NCI-H1694 treated with DMSO at 0.1 percent for 48 hours (cell line): ENCODE results near the gene PRR36.
"Not testable (repeated sequence)": the region's sequence is repeated elsewhere in the genome, so short reads cannot be mapped to it uniquely, and the experiment has no call there.

Experiments
- DNase-seq: peaks from one replicate; lab custom pipeline; 2025; lab: John Stamatoyannopoulos, UW

PRR36 gene

DNA sequence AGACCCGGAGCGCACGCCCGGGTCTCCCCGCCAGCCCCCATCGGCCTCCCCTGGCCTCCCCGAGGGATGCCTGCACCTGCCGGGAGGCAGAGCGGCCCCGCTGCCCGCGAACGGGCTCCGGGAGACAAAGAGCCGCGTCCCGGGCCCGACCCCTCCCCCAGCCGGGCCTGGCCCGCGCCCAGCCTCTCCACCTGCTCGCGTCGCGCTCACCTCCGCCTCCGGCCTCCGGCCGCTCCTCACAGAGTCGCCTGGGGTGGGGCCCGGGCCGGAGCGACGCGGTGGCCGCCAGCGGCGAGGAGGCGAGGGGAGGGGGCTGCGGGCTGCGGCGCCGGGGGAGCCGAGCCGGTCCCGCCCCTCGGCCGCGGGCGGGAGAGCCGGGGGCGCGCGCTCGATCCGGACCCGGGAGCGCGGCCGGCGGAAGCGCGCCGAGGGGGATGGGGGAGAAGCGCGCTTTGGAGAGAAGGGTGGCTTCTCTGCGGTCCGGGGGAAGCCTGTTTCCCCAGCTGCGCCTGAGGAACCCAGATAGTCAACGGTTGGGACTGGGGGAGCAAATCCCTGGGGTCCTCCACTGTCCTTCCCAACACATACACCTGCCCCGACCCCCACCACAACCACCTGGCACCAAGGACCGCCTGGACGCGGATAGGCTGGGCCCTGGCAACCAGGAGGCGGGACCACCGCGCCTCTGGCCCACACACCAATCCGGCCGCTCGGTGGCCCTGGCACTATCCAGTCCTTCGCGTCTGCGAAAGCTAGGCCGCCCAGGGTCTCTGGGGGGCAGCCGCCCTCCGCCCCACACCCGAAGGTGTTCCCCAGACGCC, at the start of gene PRR36:
PRR36 (minus strand) TSS at position 315 of the 821 bp plus-strand sequence. CDS start 701 bp downstream, outside the sequence.
- DNase-seq: peak; percentile 69

DNA sequence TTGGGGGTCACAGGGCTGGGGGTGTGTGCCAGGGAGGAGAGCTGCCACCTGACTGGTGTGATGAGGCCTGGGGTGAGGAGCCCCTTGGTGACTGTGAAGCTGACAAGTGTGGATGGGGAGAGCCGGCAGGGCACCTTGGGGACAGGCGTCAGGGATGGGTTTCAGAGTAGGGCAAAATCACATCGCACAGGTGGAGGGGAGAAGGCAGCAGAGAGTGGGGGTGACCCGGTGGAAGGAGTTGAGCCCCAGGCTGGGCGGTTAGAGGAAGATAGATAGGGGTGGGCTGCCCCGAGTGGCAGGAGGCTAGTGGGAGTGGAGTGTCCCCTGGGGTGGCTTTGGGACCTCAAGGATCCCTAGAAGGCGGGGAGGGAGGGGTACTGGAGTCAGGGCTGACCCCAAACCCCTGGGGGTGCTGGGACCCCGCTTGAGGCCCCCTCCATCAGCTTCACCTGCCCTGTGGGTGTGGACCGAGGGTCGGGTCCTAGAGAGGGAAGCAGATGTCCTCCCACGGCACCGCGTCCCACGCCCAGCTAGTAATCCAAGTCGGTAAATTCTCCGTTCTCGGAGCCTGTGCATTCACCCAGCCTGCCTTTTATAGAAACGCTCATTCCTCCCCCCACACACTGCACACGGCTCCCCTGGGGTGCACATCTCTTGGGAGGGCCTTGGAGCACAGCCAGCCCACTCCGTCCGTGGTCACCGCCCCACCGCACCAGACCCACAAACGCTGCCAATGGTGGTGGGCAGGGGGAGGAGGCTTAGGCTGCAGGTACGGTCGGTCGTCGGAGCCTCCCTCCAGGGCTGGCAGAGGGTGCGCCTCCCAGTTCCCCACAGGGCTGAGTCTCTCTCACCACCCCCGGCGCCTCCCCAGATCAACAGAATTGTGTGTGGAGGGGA, 49.4 kb upstream of the PRR36 start:
- DNase-seq: no peak

DNA sequence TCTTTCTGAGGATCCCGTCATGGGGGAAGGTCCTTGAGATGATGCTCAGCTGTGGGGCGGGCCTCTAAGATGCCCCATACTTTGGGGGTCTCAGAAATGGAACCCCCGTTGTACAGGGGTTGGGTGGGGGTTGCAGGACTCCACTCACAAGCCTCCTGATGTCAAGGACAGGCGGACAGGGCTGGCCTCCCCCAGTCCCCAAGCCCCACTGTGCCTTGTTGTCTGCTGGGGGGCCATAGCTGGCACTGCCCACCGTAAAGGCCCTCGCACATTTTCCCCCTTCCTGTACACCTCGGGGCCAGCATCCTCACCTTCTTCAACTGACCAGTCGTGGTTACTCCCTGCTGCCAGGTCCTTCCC, 48.6 kb upstream of the PRR36 start:
- no peak for DNase-seq

GRCh38 chr19:7921967-7922835, 48.0 kb upstream of the PRR36 start:
- no peak for DNase-seq

DNA sequence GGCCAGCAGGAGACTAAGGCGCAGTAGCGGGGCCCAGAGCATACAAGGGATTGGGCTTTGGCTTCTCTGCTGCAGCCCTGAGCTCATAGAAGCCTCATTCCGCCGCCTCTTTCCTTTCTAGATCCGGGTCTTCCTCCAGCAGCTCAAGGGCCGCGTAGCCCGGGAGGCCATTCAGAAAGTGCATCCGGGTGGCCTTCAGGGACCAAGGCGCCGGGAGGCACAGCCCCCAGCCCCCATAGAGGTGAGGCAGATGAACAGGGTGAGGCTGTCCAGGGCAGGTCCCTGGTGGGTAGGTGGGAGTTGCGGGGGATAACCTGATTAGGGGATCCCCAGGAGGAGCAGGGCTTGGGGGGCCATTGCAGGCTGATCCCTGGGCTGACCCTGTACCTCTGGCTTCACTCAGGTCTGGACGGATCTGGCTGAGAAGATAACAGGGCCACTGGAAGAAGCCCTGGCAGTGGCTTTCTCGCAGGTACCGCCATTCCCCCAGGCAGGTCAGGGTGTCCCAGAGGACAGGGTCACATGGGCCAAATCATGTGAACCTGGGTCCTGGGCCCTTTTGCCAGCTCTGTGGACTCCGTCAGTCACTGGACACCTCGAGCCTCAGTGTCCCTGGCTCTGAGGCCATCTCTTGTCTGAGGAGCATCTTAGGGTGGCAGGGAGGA, 47.2 kb upstream of the PRR36 start:
- DNase-seq: no peak

GRCh38 chr19:7920519-7921301, 46.5 kb upstream of the PRR36 start:
- peak; percentile 82 for DNase-seq

DNA sequence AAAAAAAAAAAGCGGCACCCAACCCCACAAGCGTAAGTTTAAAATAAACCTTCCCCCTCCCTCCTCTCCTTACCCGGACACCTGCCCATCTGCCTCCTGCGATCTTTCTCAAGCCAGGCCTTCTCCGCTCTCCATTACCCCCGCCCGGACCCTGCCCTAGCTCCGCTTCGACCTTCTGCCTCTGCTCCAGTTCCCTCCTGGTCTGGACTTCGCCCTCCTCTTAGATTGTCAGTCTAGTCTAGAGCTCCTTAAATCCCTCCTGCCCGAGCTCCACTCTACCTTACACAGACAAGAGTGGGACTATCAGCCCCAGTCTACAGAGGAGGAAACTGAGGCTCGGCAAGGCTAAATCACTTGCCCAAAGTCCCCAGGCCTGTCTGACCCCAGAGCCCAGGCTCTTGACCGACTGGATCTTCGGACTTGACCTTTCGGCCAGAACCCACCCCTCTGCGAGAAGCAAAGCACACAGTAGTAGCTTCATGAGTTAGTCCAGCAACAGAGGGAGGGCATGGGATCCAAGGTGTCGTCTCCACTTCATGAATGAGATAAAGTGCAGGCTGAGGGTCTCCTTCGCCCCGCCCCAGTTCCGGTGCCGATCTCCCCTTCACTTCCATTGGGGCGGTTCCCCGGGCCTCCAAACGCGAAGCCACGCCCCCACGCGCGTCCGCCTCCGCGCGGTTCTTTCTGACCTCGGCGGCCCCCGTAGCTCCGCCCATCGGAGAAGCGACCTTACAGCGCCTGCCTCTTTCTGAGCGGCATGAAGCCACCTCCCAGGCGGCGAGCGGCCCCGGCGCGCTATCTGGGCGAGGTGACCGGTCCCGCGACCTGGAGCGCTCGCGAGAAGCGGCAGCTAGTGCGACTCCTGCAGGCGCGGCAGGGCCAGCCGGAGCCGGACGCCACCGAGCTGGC, 45.7 kb upstream of the PRR36 start, which contains the start of gene SNAPC2:
SNAPC2 (plus strand) TSS at position 729 of the 909 bp plus-strand sequence; CDS start at position 758, 29 bp downstream.
- peak; percentile 80 for DNase-seq

DNA sequence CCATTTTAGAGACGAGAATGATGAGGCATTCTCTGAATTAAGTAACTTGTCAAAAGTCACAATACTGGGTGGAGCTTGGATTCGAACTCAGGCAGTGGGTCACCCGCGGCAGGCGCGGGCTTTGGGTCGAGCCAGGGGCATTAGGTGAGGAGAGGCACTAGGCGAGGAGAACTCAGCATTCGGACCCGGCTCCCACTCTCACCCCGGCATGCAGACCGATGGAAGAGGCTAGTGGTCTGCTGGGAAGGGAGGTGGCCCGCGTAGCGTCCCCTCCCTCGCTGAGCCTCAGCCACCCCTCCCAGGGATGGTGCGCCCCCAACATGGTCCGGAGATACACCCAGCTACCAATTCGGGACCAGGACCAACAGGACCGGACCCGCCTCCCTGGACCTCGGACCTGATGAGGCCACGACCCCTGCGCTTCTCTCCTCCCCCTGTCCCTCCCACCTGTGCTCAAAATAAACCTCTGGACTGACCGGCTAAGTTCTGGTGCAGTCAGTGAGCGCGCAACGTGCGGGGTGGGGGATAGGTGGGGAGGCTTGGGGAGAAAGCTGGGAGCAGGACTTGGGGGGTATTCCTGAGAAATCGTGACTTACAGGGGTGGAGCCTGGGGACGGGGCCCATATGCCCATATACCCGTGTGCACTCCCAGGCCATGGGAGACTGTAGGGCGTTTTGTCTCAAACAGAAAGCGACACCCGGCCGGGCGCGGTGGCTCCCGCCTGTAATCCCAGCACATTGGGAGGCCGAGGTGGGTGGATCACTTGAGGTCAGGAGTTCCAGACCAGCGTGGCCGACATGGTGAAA, 44.6 kb upstream of the PRR36 start:
- DNase-seq: no peak

- not testable (repeated sequence) for DNase-seq
Measured at GRCh38 chr19:7918062-7918614, 43.9 kb upstream of the PRR36 start.

- peak; percentile 40 for DNase-seq
Measured at GRCh38 chr19:7917267-7918061, 43.3 kb upstream of the PRR36 start.

DNA sequence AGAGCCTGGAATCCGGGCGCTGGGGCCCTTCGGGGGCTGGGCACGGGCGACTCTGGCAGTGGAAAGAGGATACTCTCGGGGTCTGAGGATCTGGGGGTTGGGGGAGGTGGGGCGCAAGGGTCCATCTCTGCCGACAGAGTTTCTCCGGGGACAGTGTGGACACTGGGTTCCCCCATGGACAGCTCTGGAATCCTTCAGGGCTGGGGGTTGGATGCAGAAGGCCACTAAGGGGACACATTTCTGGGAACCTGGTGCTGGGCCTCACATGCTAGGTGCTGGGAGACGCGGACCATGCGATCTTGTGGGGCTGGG, 42.7 kb upstream of the PRR36 start:
- no peak for DNase-seq

GRCh38 chr19:7916103-7916954, 42.1 kb upstream of the PRR36 start:
- DNase-seq: no peak

DNA sequence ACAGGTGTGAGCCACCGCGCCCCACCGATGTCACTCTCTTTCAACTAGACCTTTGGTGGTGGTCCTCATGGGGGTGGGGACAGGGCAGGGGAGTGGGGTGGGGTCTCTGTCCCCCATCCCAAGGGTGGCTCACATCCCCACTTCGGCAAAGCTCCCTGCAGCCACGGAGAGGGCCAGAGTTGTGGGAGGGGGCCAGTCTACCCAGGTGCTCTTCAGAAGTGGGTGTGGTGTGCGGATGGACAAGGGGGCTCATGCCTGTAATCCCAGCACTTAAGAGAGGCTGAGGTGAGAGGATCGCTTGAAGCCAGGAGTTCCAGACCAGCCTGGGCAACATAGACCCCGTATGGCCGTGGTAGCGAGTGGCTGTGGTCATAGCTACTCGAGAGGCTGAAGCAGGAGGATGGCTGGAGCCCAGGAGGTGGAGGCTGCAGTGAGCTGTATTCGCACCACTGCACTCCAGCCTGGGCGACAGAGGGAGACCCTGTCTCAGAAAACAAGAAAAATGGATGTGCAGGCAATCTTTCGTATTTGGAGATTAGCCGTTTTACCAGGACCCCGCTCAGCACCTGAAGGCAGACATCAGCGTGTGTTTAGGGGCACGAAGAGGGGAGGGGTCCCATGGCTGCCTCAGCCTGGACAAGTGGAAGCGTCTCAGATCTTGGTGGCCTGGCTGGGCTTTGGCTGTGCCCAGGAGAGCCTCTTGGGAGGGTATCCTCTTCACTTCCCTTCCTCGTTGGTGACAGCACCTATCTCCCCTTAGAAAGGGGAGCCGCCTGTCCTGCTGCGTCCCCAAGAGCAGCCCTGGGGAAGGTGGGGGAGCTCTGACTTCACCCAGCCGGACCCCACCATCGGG, 41.3 kb upstream of the PRR36 start:
- no peak for DNase-seq

DNA sequence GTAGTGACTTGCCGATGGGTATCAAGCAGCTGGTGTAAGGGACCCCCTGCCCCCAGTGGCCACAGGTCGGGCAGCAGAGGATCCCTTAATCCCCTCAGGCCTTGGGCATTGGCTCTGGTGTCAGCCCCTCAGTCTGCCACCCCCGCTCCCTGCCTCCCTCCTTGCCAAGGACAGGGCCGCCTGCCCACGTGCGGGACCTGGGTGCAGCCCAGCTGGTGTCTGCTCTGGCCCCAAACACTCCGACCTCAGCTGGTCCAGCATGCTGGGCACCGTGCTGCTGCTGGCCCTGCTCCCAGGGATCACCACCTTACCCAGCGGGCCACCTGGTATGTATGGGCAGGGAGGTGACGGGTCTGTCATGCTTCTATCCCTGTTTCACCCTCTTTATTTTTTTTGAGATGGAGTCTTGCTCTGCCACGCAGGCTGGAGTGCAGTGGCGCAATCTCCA, 40.4 kb upstream of the PRR36 start, which contains the start of gene TGFBR3L:
TGFBR3L (plus strand) TSS at position 233 of the 448 bp plus-strand sequence.
- DNase-seq: no peak

- DNase-seq: no peak
Measured at GRCh38 chr19:7914099-7914498, 39.9 kb upstream of the PRR36 start.
